GM21515 (cell line): ENCODE measurements around the gene SLC2A14.
"Not testable (repeated sequence)": the region's sequence is repeated elsewhere in the genome, so short reads cannot be mapped to it uniquely, and the experiment has no call there.

Experiments
- ATAC-seq: cut with Tn5 transposase; IDR thresholded peaks from one replicate; pipeline ENCODE4 v1.9.1; 2021; ENCODE audit not compliant: unreplicated experiment

SLC2A14 gene

DNA sequence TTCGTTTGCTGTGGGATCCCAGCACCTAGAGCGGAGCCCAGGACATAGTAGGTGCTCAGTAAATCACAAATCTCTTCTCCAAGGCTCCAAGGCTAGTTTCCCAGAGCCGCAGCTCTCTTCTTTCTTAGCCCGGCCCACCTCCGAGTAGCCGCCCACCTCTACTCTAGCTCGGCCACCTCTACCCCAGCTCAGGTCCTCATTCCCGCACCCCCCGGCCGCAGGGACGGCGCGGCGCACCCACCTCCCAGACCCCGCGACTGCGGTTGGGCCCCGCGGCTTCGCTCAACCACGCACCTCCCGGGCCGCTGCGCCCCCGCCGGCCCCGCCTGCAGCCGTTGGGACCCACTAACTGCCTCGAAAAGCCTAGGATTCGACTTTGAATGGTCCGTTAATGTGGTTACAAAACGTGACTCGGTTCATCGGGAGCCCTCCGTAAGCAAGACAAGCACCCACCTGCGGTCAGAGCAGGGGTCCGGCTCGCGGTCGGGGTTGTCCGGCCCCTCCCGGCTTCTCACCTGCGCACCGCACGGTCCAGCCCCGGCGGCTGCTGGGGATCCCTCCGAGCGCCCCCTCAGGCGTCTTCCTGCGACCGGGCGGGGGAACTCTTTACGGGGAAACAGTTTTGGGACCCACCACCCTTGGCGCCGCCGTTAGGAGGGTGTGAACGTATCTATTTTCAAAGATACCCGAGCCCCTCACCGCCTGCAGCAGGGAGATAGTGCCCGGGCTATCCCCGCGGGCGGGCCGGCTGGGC, at the start of gene SLC2A14:
SLC2A14 (minus strand) TSS at position 350 of the 754 bp plus-strand sequence. CDS start 3,035 bp downstream, outside the sequence.
- no peak for ATAC-seq

DNA sequence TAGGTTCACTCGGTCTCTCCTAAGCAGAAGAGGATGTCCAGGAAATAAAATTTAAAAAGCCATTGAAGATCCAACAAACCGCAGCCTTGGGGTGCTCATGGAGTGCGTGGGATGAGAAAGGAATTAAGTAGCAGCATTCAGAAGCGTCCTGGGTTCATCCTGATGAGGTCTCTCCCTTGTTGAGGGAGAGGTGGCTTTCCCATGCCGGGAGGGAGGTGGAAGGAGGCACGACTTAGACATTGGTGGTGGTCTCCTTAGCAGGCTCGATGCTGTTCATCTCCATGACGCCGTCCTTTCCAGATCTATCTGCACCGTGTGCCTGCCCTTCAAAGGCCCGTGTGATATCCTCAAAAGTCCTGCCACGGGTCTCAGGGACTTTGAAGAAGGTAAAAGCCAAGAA, 48.5 kb upstream of the SLC2A14 start:
- not testable (repeated sequence) for ATAC-seq

DNA sequence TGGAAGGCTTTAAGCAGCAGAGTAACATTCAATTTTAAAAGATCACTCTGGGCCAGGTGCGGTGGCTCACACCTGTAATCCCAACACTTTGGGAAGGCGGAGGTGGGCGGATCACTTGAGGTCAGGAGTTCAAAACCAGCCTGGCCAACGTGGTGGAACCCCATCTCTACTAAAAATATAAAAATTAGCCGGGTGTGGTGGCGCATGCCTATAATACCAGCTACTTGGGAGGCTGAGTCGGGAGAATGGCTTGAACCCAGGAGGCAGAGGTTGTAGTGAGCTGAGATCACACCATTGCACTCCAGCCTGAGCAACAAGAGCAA, 45.5 kb upstream of the SLC2A14 start:
- not testable (repeated sequence) for ATAC-seq

DNA sequence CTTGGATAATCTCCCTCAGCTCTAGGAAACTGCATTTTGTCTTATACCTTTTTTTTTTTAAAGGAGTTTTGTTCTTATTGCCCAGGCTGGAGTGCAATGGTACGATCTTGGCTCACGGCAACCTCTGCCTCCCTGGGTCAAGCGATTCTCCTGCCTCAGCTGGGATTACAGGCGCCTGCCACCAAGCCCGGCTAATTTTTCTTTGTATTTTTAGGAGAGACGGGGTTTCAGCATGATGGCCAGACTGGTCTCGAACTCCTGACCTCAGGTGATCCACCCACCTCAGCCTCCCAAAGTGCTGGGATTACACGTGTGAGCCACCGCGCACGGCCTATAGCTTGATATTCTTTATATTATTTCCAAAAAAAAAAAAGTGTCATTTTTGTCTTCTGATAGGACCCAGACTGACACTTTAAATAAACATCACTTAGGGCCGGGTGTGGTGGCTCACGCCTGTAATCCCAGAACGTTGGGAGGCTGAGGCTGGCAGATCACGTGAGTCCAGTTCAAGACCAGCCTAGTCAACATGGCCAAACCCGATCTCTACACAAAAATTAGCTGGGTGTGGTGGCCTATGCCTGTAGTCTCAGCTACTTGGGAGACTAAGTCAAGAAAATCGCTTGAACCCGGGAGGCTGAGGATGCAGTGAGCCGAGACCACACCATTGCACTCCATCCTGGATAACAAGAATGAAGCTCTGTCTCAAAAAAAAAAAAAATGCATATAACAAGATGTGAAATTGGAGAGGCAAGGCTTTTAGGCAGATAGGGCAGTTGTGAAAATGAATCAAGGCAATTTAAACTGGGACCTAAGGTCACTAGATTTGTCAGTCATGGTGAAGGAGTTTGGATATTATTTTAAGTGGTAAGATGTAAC, 44.9 kb upstream of the SLC2A14 start:
- no peak for ATAC-seq

DNA sequence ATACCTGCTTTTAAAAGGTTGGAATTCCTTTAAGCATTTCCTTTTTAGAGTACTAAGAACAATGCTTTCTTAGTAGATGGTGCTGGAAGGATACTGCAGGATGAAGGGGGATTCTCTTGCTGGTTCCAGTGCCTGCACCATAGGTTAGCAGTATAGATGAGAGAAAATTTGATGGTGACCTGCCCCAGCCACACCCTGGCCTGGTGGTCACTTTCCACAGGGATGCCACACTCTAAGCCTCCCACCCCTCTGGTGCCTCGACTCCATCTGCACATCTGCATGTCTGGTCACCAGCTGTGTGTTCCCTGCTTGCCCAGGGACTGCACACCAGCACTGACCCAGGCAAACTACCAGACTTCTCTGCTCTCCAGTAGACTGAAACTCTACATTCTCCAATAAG, 44.2 kb upstream of the SLC2A14 start:
- no peak for ATAC-seq

DNA sequence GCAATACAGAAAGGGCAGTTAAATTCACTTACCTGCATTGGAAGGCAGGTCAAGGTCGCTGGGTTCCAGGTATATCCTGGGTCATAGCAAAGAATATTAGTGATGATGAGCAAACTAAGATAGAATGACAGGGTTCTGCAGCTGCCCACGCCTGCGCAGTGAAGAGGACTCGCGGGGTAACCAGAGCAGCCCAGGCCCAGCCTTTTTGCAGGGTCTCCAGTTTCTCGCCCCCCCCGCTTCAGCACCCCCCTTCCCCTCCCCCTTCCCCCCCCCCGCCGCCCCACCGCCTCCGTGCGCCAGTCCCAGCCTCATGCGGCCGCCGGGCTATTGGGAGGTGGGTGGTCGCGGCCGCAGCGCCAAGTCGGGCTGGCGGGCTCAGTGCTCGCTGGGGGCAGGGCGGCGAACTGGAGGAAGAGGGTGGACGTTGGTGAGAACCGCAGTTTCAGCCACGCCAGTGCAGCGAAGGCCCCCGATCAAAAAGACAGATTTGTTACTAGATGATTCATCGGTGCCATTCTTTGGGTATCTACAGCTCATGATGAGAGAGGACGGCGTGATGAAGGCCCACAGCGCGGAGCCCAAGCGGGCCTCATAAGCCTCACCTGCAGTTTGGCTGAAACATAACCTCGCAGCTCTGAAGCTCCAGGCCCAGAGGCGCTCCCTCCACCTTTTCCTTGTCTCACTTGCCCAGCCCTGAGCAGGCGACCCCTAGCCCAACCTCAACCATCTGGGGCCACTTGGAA, 43.1 kb upstream of the SLC2A14 start:
- no peak for ATAC-seq

- not testable (repeated sequence) for ATAC-seq
These were observed 37.4 kb upstream of the SLC2A14 start for GRCh38 chr12:7910106-7910505.

- no peak for ATAC-seq
These were observed 34.3 kb upstream of the SLC2A14 start for GRCh38 chr12:7907009-7907408.

GRCh38 chr12:7906303-7906702, 33.6 kb upstream of the SLC2A14 start:
- not testable (repeated sequence) for ATAC-seq

DNA sequence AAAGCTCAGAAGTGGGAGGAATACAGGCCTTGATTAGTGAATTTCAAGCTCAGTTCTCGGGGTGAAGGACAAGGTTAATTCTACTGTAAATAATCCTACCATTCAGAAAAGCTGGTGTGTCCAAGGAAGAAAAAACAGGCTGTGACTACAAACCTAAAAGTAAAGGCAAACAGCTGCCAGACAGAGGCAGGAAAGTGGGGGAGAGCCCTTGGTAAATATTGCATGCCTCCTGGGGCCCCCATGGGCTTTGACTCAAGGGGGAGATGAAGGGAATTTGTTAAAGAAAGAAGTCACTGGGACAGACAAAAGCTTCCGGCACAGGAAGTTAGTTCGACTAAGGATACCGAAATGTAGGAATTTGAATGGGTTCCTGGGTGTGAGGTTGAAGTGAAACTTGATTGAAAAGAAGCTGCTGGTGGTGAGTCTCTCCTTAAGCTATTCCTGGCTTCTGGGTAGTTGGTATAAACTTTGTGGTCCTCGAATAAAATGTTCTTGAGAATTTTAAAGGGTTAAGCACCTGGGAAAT, 32.9 kb upstream of the SLC2A14 start:
- not testable (repeated sequence) for ATAC-seq

GRCh38 chr12:7905071-7905470, 32.4 kb upstream of the SLC2A14 start:
- ATAC-seq: no peak

DNA sequence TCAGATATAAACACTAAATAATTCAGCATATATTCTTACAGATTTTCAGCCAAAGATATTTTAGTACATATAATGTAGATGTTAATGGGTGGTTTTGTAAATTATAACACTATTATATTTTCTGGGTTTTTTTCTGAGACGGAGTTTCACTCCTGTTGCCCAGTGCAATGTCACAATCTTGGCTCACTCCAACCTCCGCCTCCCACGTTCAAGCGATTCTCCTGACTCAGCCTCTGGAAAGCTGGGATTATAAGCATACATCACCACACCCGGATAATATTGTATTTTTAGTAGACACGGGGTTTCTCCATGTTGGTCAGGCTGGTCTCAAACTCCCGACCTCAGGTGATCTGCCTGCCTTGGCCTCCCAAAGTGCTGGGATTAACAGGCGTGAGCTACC, 29.7 kb upstream of the SLC2A14 start:
- ATAC-seq: not testable (repeated sequence)

- no peak for ATAC-seq
These were observed 27.0 kb upstream of the SLC2A14 start for GRCh38 chr12:7899755-7900154.

- not testable (repeated sequence) for ATAC-seq
These were observed 24.0 kb upstream of the SLC2A14 start for GRCh38 chr12:7896726-7897125.

DNA sequence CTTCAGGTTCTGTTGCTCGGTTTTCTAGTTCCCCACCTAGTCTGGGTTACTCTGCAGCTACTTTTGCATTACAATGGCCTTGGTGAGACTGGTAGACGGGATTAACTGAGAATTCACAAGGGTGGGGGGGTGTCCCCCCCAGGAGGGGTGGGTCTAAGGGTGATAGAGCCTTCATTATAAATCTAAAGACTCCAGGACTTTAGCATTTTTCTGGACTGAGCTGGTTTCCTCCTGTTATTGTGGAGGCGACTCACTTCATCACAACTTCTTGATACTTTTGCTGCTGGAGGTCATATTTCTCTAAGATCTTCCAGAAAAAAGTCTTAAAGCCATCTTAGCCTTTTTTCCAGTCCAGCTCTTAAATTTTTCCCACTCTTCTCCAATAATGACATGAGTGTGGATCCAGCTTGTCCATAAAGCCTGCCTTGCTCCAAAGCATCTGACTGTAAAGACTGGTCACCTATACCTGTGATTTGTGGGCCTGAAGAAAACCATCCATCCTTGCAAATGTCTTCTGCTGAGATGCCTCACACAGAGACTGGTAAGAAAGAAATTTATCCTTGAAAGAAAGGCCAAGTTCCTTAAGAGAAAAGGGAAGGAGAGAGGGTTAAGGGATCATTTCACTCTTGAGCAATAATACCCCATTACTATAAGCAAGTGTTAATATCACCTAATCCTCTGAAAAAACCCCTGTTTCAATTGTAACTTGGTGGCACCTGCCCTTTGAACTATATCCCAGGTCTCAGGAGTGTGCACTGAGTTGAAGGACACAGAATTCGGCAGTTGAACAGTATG, 19.7 kb upstream of the SLC2A14 start:
- no peak for ATAC-seq

GRCh38 chr12:7884689-7885088, 12.0 kb upstream of the SLC2A14 start:
- no peak for ATAC-seq

DNA sequence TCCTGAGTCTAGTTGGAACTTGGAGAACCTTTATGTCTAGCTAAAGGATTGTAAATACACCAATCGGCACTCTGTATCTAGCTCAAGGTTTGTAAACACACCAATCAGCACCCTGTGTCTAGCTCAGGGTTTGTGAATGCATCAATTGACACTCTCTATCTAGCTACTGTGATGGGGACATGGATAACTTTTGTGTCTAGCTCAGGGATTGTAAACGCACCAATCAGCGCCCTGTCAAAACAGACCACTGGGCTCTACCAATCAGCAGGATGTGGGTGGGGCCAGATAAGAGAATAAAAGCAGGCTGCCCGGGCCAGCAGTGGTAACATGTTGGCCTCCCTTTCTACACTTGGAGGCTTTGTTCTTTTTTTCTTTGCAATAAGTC, 9.0 kb upstream of the SLC2A14 start:
- not testable (repeated sequence) for ATAC-seq

- not testable (repeated sequence) for ATAC-seq
These were observed 8.4 kb upstream of the SLC2A14 start for GRCh38 chr12:7880952-7881735.

- ATAC-seq: no peak
These were observed 6.5 kb upstream of the SLC2A14 start for GRCh38 chr12:7879246-7879645.

GRCh38 chr12:7877420-7877819, 4.7 kb upstream of the SLC2A14 start:
- ATAC-seq: no peak
